GM12878 (cell line): ENCODE data around the gene SLC22A3. TPM values are rescaled to one million over a fixed set of nuclear protein-coding genes. Genes with fewer than 3 reads are reported as not detected.

Experiments used
- ATAC-seq: fragments of 200-7000 bp; cut with Tn5 transposase; 3 replicates; pipeline ENCODE4 v1.9.1; 2020; ENCODE audit warnings: mild to moderate bottlenecking, moderate library complexity
- BruUV-seq: library from RNA; stranded (reverse); fragments of 400-500 nt; replicated peaks from 2 replicates; lab custom pipeline; 2021; lab: Mats Ljungman, UMichigan
- CTCF ChIA-PET: fragments of 300-600 bp; sonication (Branson Sonifier 250); formaldehyde crosslinking; extraction: SDS; loops from one replicate; lab custom pipeline; 2021; ENCODE audit warnings: inconsistent platforms; lab: Yijun Ruan, JAX
- POLR2A ChIA-PET: fragments of 350-600 bp; formaldehyde crosslinking; extraction: SDS; loops from one replicate; lab custom pipeline; 2021; ENCODE audit warnings: inconsistent platforms; lab: Charles Lee
- RAD21 ChIA-PET: fragments of 300-600 bp; sonication (Branson Sonifier 250); formaldehyde crosslinking; loops from one replicate; lab custom pipeline; 2023; ENCODE audit warnings: antibody characterized with exemption; ENCODE audit not compliant: unreplicated experiment; lab: Charles Lee
- SMC1A ChIA-PET: fragments of 300-600 bp; sonication (Branson Sonifier 250); formaldehyde crosslinking; loops from one replicate; lab custom pipeline; 2023; ENCODE audit not compliant: unreplicated experiment, uncharacterized antibody; lab: Charles Lee
- DNase-seq: peaks from one replicate; pipeline ENCODE4 v3.0.0-alpha.2; 2011; ENCODE audit warnings: low read depth, low spot score
- FAIRE-seq: peaks from 3 replicates; lab custom pipeline; 2011; peaks lifted over from hg19 to GRCh38; lab: Jason Lieb, UNC
- H2AFZ ChIP-seq: 2 replicates; pipeline ENCODE4 v1.6.0; 2011; ENCODE audit warnings: low read depth, low read length, control low read depth; ENCODE audit not compliant: control insufficient read depth
- H3K27ac ChIP-seq: 2 replicates; pipeline ENCODE4 v1.5.1; 2011; ENCODE audit warnings: control low read depth; ENCODE audit not compliant: control insufficient read depth, insufficient read depth
- H3K27me3 ChIP-seq, 2 experiments: replicated peaks in 1 of 2; 2 replicates each; pipeline versions ENCODE4 v1.6.0 to v1.6.1; 2011; ENCODE audit warnings: low read length in 1 of 2; ENCODE audit not compliant: control insufficient read depth in 2 of 2, insufficient read depth in 2 of 2
- H3K36me3 ChIP-seq, 2 experiments: 2 replicates each; pipeline ENCODE4 v1.5.1; 2011; ENCODE audit warnings: low read length in 1 of 2; ENCODE audit not compliant: control insufficient read depth in 2 of 2, insufficient read depth in 2 of 2
- H3K4me1 ChIP-seq: 2 replicates; pipeline ENCODE4 v1.6.1; 2011; ENCODE audit warnings: mild to moderate bottlenecking, low read length, moderate library complexity, mixed read lengths; ENCODE audit not compliant: control insufficient read depth, insufficient read depth
- H3K4me2 ChIP-seq: 2 replicates; pipeline ENCODE4 v1.6.0; 2011; ENCODE audit warnings: control low read depth; ENCODE audit not compliant: control insufficient read depth, insufficient read depth
- H3K4me3 ChIP-seq: fragments of 200-600 bp; sonication (generic); 2 replicates; pipeline ENCODE4 v1.5.1; 2016
- H3K79me2 ChIP-seq: 2 replicates; pipeline ENCODE4 v1.6.0; 2011; ENCODE audit warnings: low read length; ENCODE audit not compliant: control insufficient read depth, insufficient read depth
- H3K9ac ChIP-seq: 2 replicates; pipeline ENCODE4 v1.8.0; 2011; ENCODE audit warnings: low read length, control low read depth, mixed read lengths; ENCODE audit not compliant: control insufficient read depth, insufficient read depth
- H3K9me3 ChIP-seq: replicated peaks from 3 replicates; pipeline ENCODE4 v1.5.1; 2011; ENCODE audit warnings: mild to moderate bottlenecking, low read length; ENCODE audit not compliant: control insufficient read depth, insufficient read depth
- H4K20me1 ChIP-seq: 2 replicates; pipeline ENCODE4 v1.6.0; 2011; ENCODE audit not compliant: control insufficient read depth, insufficient read depth
- HDAC6 ChIP-seq: fragments of 200-600 bp; sonication (generic); IDR thresholded peaks from one replicate; pipeline ENCODE4 v1.8.0; 2017; ENCODE audit warnings: antibody characterized with exemption; ENCODE audit not compliant: unreplicated experiment
- IKZF2 ChIP-seq, 2 experiments: fragments of 450-650 bp; IDR thresholded peaks; 2 replicates each; pipeline ENCODE4 v1.6.1; 2017; ENCODE audit warnings: mild to moderate bottlenecking in 2 of 2, moderate library complexity in 2 of 2
- KAT2A ChIP-seq: conservative IDR thresholded peaks from 2 replicates; pipeline ENCODE4 v1.6.1; 2011; ENCODE audit warnings: low read depth, low read length; ENCODE audit not compliant: control insufficient read depth
- PRDM15 ChIP-seq: fragments of 450-650 bp; formaldehyde crosslinking; IDR thresholded peaks from 2 replicates; pipeline ENCODE4 v1.4.0; 2020; ENCODE audit warnings: mild to moderate bottlenecking, moderate library complexity
- RELA ChIP-seq: fragments of 450-650 bp; IDR thresholded peaks from 2 replicates; pipeline ENCODE4 v1.8.0; 2014; ENCODE audit warnings: borderline replicate concordance; ENCODE audit not compliant: partially characterized antibody
- ZNF207 ChIP-seq: fragments of 450-650 bp; IDR thresholded peaks from 2 replicates; pipeline ENCODE4 v1.6.1; 2014; ENCODE audit warnings: antibody characterized with exemption, mild to moderate bottlenecking, borderline replicate concordance
- WGBS: methylation state at CpG from one replicate; pipeline ENCODE4 v1.1.6; 2016; ENCODE audit warnings: low lambda C conversion rate; ENCODE audit not compliant: insufficient replicate concordance, insufficient coverage; ENCODE audit errors: missing lambda C conversion rate; 5-methylcytosine and 5-hydroxymethylcytosine counted together
- in situ Hi-C: fragments of 300-500 bp; cut with MboI; formaldehyde crosslinking; loops from 9 replicates; pipeline ENCODE4 v1.14.3; 2018; ENCODE audit warnings: mixed read lengths
- intact Hi-C: fragments of 100-400 bp; cut with micrococcal nuclease; formaldehyde crosslinking; loops from one replicate; pipeline ENCODE4 v1.14.2; 2022; ENCODE audit not compliant: unreplicated experiment
- polyA plus RNA-seq, 11 experiments: library from polyadenylated mRNA; depleted of rRNA in 4 of 11; unstranded in 6 of 11; stranded (reverse) in 5 of 11; fragments of >200 nt; fragmentation: Nextera tagmentation in 4 of 11; fragmentation: Illumina TruSeq in 1 of 11; extraction: Ambion mirVana in 4 of 11; extraction: Trizol in 1 of 11; gene quantifications; 1 replicate in 1 of 11; 2 replicates in 10 of 11; pipeline versions ENCODE4 v1.2.1 to v1.2.3, GENCODE V29; 2011 to 2016; ENCODE audit warnings: inconsistent platforms in 2 of 11, missing spikeins in 2 of 11, low read depth in 1 of 11
- total RNA-seq, 4 experiments: library from RNA; depleted of rRNA in 3 of 4; stranded (reverse); fragments of >200 nt in 3 of 4; fragmentation: Illumina TruSeq in 1 of 4; extraction: Trizol in 1 of 4; gene quantifications; 2 replicates each; pipeline versions ENCODE4 v1.2.1 to v1.2.3, GENCODE V29; 2013 to 2021

The SLC22A3 gene
- total and polyA plus RNA-seq, 10 of the 15 experiments (the other 5 are each of a cell fraction or from before 2014, with no cell fraction given) = 0.07 to 0.15 TPM; not detected in 8

- no peak for FAIRE-seq
- intact Hi-C loops = no loop called here
- Histone ChIP-seq H3K4me2 (no peak overlapping the region), H3K27ac (no peak overlapping the region), H3K79me2 (no peaks in the 10 kb centered on the region), H4K20me1 (no peaks in the 10 kb centered on the region), H3K9me3 (no peaks in the 10 kb centered on the region)
- POLR2A ChIA-PET = no interaction called here
- WGBS = 54% methylated on average over 5 of the region's 5 CpGs
- TF ChIP-seq ZNF207 (no peak), HDAC6 (no peak), PRDM15 (CRISPR knock-in tag) (no peak), IKZF2 (IDR thresholded peaks at IDR 0.05) (no peak), KAT2A (no peak), RELA (no peak)
- TF ChIP-seq, all 136 proteins: peak for 0
- in situ Hi-C loops = no loop called here
- DNase-seq (no peak), ATAC-seq (no peak)
- Histone ChIP-seq H3K4me3 (no peak overlapping the region), H3K4me1 (no peaks in the 10 kb centered on the region), H3K27me3 (no peaks in the 10 kb centered on the region), H3K9ac (no peak overlapping the region), H2AFZ (no peak overlapping the region), H3K36me3 (no peaks in the 10 kb centered on the region)
- BruUV-seq = no TSS peak
- ChIA-PET CTCF (no interaction called here), SMC1A (no interaction called here), RAD21 (no interaction called here)
Observed at GRCh38 chr6:160408528-160408927, 60.4 kb downstream of the SLC22A3 start.
